Common myeloid progenitor, CD34-positive (primary cell): Measurements from ENCODE around the gene NUP133.

Experiments used
- CTCF ChIA-PET: fragments of 350-600 bp; sonication (Branson Sonifier 250); formaldehyde crosslinking; loops from one replicate; lab custom pipeline; 2021; ENCODE audit warnings: antibody characterized with exemption; lab: Charles Lee
- POLR2A ChIA-PET: fragments of 350-600 bp; sonication (Branson Sonifier 250); formaldehyde crosslinking; loops from one replicate; lab custom pipeline; 2021; ENCODE audit warnings: antibody characterized with exemption; lab: Charles Lee
- DNase-seq, 3 donors: peaks; one replicate each; pipeline versions ENCODE4 v3.0.0 to v3.0.0-alpha.2; 2013
- H3K27ac ChIP-seq, 2 experiments: 1 replicate in 1 of 2; 2 replicates in 1 of 2; pipeline ENCODE4 v1.7.0; 2013; ENCODE audit warnings: inconsistent platforms in 2 of 2, low read length in 2 of 2, mild to moderate bottlenecking in 2 of 2, low read depth in 1 of 2, moderate library complexity in 1 of 2; ENCODE audit not compliant: severe bottlenecking in 2 of 2, insufficient read depth in 1 of 2, poor library complexity in 1 of 2
- H3K27me3 ChIP-seq, 5 experiments: replicated peaks in 2 of 5; 1 replicate in 3 of 5; 2 replicates in 2 of 5; pipeline versions ENCODE4 v1.6.1 to v1.7.0; 2013; ENCODE audit warnings: low read length in 4 of 5, mild to moderate bottlenecking in 2 of 5, moderate library complexity in 2 of 5, inconsistent platforms in 1 of 5; ENCODE audit not compliant: insufficient read depth in 5 of 5, control insufficient read depth in 4 of 5
- H3K36me3 ChIP-seq, 4 experiments: 1 replicate in 2 of 4; 2 replicates in 2 of 4; pipeline versions ENCODE4 v1.6.1 to v1.7.0; 2013; ENCODE audit warnings: low read length in 3 of 4, control low read depth in 1 of 4, mild to moderate bottlenecking in 1 of 4; ENCODE audit not compliant: control insufficient read depth in 4 of 4, insufficient read depth in 4 of 4
- H3K4me1 ChIP-seq, 4 experiments: 1 replicate in 3 of 4; 2 replicates in 1 of 4; pipeline versions ENCODE4 v1.6.1 to v1.7.1; 2013; ENCODE audit warnings: low read length in 3 of 4, mild to moderate bottlenecking in 3 of 4, control low read depth in 1 of 4, inconsistent platforms in 1 of 4, moderate library complexity in 1 of 4; ENCODE audit not compliant: control insufficient read depth in 4 of 4, insufficient read depth in 4 of 4; ENCODE audit errors: control extremely low read depth in 1 of 4
- H3K4me3 ChIP-seq, 7 experiments: 1 replicate in 4 of 7; 2 replicates in 3 of 7; pipeline versions ENCODE4 v1.5.1 to v1.7.0; 2013; ENCODE audit warnings: mild to moderate bottlenecking in 7 of 7, low read length in 6 of 7, moderate library complexity in 6 of 7, inconsistent platforms in 2 of 7, low read depth in 2 of 7, control low read depth in 1 of 7; ENCODE audit not compliant: insufficient read depth in 4 of 7, control insufficient read depth in 1 of 7; ENCODE audit errors: extremely low read depth in 1 of 7
- H3K9me3 ChIP-seq, 5 experiments: 1 replicate in 4 of 5; 2 replicates in 1 of 5; pipeline versions ENCODE4 v1.6.1 to v1.7.1; 2013; ENCODE audit warnings: low read length in 4 of 5, mild to moderate bottlenecking in 2 of 5, inconsistent platforms in 1 of 5, low read depth in 1 of 5, moderate library complexity in 1 of 5; ENCODE audit not compliant: control insufficient read depth in 4 of 5, insufficient read depth in 2 of 5; ENCODE audit errors: control extremely low read depth in 1 of 5
- WGBS: methylation state at CpG from one replicate; pipeline ENCODE4 v1.1.5; 2013; ENCODE audit not compliant: insufficient coverage; 5-methylcytosine and 5-hydroxymethylcytosine counted together

NUP133 gene

DNA sequence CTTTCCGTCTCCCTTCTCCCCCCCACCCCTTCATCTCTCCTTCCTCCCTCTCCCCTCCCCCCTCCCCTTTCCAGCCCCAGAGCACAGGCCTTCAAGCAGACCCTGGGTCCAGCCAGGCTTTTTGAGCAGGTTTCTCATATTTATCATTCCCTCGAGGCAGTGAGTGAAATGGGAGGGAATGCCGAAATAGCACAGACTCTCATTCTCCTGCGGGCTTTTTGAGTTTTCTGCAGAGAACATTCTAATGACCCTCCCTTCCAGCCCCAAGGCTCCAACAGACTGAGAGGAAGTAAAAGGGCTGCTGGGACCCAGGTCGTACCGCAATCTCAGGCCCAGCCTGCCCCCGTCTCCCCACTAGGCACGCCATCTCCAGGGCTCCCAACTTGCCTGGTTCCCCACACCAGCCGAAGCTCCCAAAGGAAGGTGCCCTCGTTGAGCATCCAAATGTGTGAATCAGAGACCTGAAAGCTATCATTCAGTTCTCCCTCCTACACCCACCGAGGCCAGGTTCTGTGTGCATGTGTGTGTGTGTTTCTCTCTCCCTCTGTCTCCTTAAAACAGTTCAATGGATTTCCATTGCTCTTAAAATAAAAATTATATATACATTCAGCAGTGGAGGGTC, 96.6 kb downstream of the NUP133 start:
- DNase-seq, result no peak
- CTCF ChIA-PET, result no interaction called here
- POLR2A ChIA-PET, result interaction anchor here (0.6 kb wide), 1 partner anchor 48 kb away, joined by 3 read pairs; no protein-coding TSS in a partner anchor
- Histone ChIP-seq H3K27ac (no peak overlapping the region), H3K4me3 (no peak overlapping the region), H3K4me1 (peaks cover 4 to 30% (median 29%) of the 10 kb centered on the region in 4 experiments), H3K36me3 (no peaks in the 10 kb centered on the region), H3K9me3 (no peaks in the 10 kb centered on the region), H3K27me3 (peaks cover 2 to 48% (median 28%) of the 10 kb centered on the region in 5 experiments)
- WGBS, result 38% methylated on average over 2 of the region's 11 CpGs

DNA sequence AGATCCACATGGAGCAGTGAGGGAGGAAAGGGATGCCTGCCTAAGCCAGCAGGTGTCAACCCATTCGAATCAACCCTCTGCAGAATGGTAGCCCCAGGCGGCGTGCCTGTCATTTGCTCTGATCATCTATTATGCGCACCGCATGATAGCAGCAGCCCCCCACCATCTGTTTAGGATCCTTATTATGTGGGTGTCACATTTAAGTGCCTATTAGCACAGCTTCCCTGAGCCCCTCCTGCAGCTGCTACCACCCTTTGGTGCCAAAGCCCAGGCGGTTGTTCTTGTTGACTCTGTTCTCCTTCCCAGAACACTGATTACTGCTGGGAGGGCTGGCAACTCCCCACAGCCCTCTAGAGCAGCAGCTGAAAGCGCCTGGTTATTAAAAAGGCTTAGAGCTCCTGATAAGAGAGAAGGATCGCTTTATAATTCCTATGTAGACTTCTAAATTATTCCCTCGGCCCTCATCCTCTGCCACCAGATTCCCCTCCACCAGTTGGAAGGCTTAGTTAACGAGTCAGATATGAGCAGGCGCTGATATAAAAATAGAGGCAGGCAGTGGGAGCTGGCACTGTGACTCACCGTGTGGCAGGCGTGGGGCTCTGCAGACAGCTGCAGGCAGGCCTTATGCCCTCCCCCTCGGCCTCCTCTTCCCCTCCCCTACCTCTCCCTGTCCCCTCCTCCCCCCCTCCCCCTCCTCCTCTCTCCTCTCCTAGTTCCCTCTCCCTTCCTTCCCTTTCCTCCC, 97.3 kb downstream of the NUP133 start:
- POLR2A ChIA-PET, result interaction anchor here (0.6 kb wide), 1 partner anchor 47 kb away, joined by 3 read pairs; no protein-coding TSS in a partner anchor

DNA sequence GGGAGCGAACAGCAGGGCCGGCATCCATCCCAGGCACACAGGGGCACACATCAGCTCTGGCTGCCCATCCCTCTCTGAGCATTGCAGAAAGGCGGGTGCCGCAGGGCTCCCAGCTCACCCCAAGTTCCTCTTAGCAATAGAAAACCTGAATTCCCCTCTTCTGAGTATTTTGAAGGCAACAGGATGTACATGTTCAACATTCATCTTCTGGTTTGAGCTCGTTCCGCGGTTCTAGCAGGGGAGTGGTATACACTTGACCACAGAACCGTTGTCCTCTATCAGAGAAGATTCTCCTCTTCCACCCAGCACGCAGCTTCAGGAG, 97.8 kb downstream of the NUP133 start:
- CTCF ChIA-PET, result interaction anchor here (0.9 to 1.3 kb wide), 4 partner anchors 9 to 154 kb away, joined by 4 to 6 read pairs (median 4); no protein-coding TSS in a partner anchor
- Histone ChIP-seq H3K27me3 (peaks cover 4 to 59% (median 28%) of the 10 kb centered on the region in 5 experiments), H3K4me3 (peak overlapping the region in 2 of 7 experiments; percentile 8 to 43), H3K4me1 (peaks cover 4 to 30% (median 29%) of the 10 kb centered on the region in 4 experiments), H3K9me3 (no peaks in the 10 kb centered on the region), H3K36me3 (no peaks in the 10 kb centered on the region), H3K27ac (no peak overlapping the region)
- WGBS, result 7% methylated on average over 9 of the region's 9 CpGs
- DNase-seq, result peak in 2 of 3 donors; percentile 73 to 75
- POLR2A ChIA-PET, result no interaction called here

More for the DNA sequence above, 97.3 kb downstream of the NUP133 start:
- Histone ChIP-seq H3K4me3 (peak overlapping the region in 2 of 7 experiments; percentile 8 to 43), H3K27ac (no peak overlapping the region), H3K9me3 (no peaks in the 10 kb centered on the region), H3K36me3 (no peaks in the 10 kb centered on the region), H3K4me1 (peaks cover 4 to 30% (median 29%) of the 10 kb centered on the region in 4 experiments), H3K27me3 (peaks cover 4 to 54% (median 28%) of the 10 kb centered on the region in 5 experiments)
- 57% methylated on average over 9 of the region's 14 CpGs for WGBS
- CTCF ChIA-PET, result interaction anchor here (1.1 to 1.2 kb wide), 2 partner anchors 10 kb away, joined by 4 to 6 read pairs; no protein-coding TSS in a partner anchor
- peak; percentile 36 to 78 (median 74) for DNase-seq

DNA sequence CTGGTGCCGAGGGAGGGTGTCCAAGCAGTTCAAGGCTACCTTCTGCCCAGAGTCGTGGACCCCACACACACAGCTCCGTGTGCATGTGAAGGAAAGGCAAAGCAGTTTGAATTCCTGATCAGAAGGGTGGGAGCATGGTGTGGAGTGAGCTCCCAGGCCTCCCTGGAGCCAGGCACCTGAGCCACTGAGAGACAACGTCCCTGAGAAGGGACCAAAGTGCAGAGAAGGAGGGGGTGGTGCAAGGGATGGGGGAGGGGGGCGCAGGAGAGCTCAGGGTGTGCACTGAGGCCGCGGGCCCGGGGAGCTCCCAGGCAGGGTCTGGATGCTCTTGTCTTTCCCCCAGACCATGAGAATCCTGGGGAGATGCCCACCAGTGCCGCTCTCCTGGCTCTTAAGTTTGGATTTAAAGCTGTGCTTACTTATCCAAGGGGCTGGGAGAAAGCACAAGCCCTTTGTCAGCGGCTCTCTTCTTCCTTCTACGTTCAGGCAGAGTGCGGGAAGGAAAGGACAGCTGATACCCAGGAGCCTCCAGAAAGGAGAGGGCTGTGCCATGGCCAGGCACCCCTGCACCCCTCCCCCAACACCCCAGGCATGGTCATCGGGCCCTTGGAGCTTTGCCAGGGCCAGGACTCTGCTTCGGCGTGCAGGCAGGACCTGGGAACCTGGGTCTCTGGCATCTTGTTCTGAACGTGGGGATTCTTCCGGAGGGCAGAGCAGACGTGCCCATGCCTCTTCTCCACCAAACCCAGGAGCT, 98.3 kb downstream of the NUP133 start:
- H3K27me3 ChIP-seq, result peaks cover 4 to 63% (median 28%) of the 10 kb centered on the region in 5 experiments
- WGBS, result 28% methylated on average over 11 of the region's 18 CpGs
- CTCF ChIA-PET, result interaction anchor here (0.7 to 1.4 kb wide), 6 partner anchors 9 to 153 kb away, joined by 3 to 6 read pairs (median 4); no protein-coding TSS in a partner anchor

DNA sequence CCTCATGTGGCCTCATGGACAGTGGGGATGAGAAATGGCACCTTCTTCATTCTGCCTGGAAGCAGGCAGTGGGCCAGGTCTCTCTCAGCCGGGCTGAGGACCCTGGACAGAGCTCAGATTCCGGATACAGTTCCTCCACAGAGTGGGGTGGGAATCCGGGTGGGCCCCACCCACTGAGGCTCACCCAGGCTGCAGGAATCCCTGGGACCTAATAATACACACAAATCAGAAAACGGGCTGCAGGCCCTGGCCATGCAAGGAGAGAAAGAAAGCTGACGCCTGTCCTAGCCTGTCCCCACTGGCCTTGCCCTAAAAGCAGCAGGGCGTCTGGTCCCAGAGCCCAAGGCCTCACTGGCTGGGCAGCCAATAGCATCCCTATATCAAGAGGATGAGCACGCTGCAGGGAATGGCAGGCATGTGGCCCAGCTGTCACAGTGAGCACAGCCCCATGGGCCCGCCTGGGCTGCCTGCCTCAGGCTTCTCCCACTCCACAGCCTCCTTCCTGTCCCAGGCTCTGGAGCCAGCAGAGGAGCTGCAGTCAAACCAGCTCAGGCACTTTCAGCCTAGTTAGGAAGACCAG, 99.6 kb downstream of the NUP133 start:
- Histone ChIP-seq H3K4me1 (peaks cover 4 to 30% (median 29%) of the 10 kb centered on the region in 4 experiments), H3K27ac (no peak overlapping the region), H3K27me3 (peaks cover 4 to 74% (median 28%) of the 10 kb centered on the region in 5 experiments), H3K9me3 (no peaks in the 10 kb centered on the region), H3K36me3 (no peaks in the 10 kb centered on the region), H3K4me3 (no peak overlapping the region)
- ChIA-PET CTCF (interaction anchor here (1.4 to 1.6 kb wide), 3 partner anchors 9 to 64 kb away, joined by 3 read pairs; no protein-coding TSS in a partner anchor), POLR2A (no interaction called here)
- WGBS, result 72% methylated on average over 6 of the region's 8 CpGs
- no peak for DNase-seq

More for the DNA sequence above, 98.3 kb downstream of the NUP133 start:
- DNase-seq, result no peak
- Histone ChIP-seq H3K9me3 (no peaks in the 10 kb centered on the region), H3K27ac (no peak overlapping the region), H3K4me3 (peak overlapping the region in 1 of 7 experiments; percentile 5), H3K4me1 (peaks cover 4 to 30% (median 29%) of the 10 kb centered on the region in 4 experiments), H3K36me3 (no peaks in the 10 kb centered on the region)
- POLR2A ChIA-PET, result no interaction called here

DNA sequence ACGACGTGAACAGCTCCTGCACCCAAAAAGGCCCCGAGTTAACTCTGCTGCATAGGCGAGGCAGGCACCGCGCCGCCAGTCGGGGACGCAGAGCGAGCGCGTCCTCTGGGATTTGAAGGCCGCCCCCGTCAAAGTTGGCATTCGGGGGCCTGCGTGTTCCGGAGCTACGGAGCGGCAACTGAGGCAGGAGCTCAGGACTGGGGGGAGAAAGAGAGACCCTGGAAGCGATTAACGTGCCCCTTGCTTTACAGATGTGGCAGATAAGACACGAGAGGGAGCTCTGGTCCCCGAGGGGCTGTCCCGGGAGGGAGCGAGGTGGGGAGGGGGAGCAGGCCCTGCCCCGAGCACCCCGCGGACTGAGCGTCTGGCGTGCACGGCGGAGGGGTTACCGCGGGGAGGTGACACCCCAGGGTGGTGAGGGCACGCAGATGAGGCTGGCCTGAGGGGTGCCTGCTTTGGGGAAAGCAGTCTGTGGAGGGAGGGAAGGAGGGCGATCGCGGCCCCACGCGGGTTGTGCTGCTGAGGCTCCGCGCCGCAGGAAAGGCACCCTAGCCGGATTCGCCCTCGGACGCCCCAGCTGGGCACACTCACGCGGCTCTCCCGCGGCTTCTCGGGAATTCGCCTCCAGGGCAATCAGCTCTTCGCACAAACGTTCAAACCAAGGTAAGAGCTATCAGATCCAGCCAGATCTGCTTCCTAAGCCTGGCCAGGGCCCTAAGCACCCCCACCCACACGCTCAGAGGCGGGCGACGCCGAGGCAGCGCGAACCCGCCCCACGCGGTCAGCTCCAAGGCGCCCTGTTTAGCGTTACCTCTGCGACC, 100.7 kb downstream of the NUP133 start:
- WGBS, result 3% methylated on average over 61 of the region's 68 CpGs
- DNase-seq, result peak in 2 of 3 donors; percentile 33 to 34
- Histone ChIP-seq H3K4me3 (peak overlapping the region in 5 of 7 experiments; percentile 25 to 63 (median 56)), H3K4me1 (peaks cover 4 to 30% (median 29%) of the 10 kb centered on the region in 4 experiments), H3K27ac (no peak overlapping the region), H3K36me3 (no peaks in the 10 kb centered on the region), H3K27me3 (peaks cover 4 to 77% (median 28%) of the 10 kb centered on the region in 5 experiments), H3K9me3 (no peaks in the 10 kb centered on the region)
- CTCF ChIA-PET, result interaction anchor here (1.5 to 1.6 kb wide), 2 partner anchors 10 to 64 kb away, joined by 3 read pairs; no protein-coding TSS in a partner anchor
- POLR2A ChIA-PET, result no interaction called here
